ENCODE data around the gene PRLR. TPM values are rescaled to one million over a fixed set of nuclear protein-coding genes. Genes with fewer than 3 reads are reported as not detected.
"Not testable (repeated sequence)": the region's sequence is repeated elsewhere in the genome, so short reads cannot be mapped to it uniquely, and the experiment has no call there.

Gene PRLR
- 0.75 and 1.2 TPM in 2 replicates for total RNA-seq (2014; rRNA removed)
- 0.01 TPM for polyA plus RNA-seq (2012)

DNA sequence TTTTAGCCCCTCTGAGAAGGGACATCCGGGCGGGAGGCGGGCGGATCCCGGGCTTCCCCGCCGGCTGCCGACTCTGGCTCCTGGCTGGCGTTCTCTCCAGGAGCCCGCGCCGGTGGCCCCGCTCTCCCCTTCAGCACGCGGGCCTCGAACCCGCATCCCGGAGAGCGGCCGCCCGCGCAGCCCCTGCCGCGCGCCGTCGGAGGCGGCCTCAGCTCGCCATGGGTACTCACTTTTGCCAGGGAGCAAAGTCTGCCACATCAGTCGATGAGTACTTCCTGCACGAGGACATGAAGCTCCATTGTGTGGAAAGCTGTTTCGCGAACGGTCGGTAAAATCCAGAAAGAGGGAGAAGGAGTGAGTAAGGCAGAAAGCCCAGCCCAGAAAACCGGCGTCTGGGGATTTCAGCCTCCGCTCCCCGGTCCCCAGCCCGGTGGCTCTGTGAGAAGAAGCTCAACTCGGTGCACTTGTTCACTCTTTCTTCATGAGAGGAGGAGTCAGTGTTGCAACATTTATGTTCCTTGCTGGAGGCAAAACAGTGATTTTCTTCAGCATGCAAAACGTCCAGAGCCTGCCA lies at the start of gene PRLR:
TSS of gene PRLR (minus strand) at position 450 of the 574 bp plus-strand sequence. CDS start 140,867 bp downstream, outside the sequence.
- no peak for DNase-seq (ENCODE audit: low read depth)

DNA sequence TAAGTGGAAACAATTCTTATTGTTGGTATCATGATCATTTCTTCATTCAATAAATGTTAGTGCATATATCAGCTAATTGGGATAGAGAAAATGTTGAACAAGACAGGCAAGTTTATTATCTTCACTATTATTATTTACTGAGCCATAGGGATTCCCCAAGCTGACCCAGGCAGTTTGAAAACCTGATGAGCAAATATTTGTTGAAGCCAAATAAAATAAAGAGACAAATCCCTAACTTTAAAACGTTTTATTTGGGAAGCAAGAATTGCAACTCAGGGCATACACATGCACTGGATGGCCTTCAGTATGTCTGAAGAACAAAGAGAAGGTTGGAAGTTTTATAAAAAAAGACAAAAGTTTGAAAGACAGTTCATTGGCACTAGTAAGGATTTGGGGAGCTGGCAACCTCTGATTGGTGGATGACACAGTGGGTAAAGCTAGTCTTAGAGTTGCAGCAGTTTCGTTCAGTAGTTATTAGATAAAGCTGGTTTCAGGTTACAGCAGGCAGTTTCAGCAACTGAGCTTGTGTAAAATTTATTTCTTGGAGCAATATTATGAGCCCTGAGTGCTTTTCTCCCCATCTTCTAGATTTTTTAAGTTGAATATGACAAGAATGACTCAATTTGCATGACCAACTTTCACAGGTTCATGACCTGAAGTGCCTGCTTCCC lies 44.7 kb upstream of the PRLR start:
- no peak for DNase-seq (ENCODE audit: low read depth)

- DNase-seq (ENCODE audit: low read depth) = no peak
These were observed 38.7 kb upstream of the PRLR start for GRCh38 chr5:35269006-35269405.

DNA sequence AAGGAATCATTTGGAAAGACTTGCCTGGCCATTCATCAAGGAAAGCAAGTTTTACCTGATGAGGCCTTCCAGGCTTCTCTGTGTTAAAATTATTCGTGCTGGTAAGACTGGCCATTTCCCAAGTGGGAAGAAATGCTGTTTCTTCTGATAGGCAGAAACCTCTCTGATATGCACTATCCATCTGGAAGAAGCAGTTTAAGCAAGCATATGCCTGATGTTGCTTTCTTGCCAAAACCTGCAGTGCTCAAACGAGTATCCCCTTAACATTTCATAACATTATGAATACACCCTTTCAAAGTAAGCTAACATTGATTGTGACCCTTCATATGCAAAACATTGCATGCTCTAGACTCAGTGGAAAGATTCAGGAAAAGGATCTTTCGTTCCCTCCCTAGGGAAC lies 36.0 kb upstream of the PRLR start:
- no peak for DNase-seq (ENCODE audit: low read depth)

DNA sequence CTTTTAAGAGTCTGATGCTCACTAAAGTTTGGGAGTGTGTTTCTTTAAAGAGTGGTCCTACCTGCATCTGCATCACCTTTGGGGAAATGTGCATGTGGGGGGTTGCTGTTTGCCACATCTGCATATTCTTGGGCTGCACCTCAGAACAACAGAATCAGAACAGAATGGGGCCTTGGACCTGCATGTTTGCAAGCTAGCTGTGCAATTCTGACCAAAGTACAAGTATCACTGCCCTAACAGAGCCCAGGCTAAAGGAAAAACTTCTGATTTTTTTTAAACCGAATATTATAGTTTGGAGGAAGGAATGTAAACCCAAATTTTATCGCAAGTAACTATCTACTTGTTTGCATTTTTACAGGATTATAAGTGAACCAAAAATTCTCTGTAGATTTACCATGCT lies 34.2 kb upstream of the PRLR start:
- no peak for DNase-seq (ENCODE audit: low read depth)

GRCh38 chr5:35263266-35263877 lies 33.1 kb upstream of the PRLR start:
- no peak for DNase-seq (ENCODE audit: low read depth)

DNA sequence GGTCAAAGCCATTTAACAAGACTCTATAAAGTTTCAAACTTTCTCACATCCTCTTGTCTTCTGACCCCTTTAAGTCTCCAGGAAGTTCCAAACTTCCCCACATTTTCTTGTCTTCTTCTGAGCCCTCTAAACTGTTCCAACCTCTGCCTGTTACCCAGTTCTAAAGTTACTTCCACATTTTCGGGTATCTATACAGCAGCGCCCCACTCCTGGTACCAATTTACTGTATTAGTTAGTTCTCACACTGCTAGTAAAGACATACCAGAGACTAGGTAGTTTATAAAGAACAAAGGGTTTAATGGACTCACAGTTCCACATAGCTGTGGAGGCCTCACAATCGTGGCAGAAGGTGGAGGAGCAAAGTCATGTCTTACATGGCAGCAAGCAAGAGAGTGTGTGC lies 23.3 kb upstream of the PRLR start:
- DNase-seq (ENCODE audit: low read depth) = no peak

GRCh38 chr5:35252963-35253362 lies 22.7 kb upstream of the PRLR start:
- DNase-seq (ENCODE audit: low read depth) = no peak

DNA sequence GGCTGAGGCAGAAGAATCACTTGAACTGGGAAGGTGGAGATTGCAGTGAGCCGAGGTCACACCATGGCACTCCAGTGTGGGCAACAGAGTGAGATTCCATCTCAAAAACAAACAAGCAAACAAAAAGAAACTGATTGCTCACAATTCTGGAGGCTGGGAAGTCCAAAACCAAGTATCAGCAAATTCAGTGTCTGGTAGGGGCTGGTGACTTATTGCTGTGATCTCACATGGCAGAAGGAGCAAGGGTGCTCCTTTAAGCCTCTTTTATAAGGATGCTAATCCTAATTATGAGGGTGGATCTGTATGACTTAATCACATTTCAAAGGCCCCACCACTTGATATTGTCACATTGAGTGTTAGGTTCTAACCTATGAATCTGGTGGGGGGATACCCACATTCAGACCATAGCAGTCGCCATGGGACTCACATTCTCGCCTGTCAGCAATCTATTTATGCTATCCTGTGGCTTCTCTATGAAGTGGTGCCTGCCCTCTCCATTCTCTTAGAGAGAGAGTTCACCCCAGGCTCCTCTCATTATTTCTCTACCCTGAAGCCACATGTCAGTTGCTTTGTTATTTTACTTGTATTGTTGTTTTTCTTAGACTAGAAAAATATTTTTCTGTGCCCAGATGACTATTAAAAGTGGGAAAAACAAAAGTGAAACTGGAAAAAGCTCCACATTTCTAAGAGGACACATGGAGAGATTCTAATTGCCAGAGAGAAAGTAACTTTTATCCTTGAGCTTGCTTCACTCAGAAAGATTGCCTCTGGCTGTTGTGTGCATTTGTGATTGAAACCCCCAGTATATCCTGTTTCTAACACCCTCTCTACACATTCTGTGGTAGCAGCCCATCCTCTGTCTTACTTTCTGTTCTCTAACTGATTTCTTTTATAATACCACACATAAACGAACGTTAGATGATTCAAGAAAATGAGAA lies 18.8 kb upstream of the PRLR start:
- DNase-seq (ENCODE audit: low read depth) = peak; percentile 3

DNA sequence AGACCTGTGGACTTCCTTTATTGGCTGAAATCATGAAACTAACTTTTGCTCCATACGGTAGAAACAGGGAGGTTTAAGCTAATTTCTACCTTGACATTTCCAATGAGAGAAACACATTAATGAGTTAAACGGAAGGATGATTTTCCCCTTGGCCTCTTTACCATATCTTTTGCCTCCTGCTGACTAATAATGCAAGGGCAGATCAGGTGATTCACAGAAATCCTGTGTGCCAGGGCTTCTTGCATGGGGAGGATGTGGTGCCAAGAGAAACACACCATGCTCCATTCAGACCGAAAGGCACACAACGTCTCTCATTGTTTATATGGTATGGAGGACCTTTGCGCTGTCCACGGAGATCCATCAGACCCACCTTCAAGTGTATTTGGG lies 17.4 kb upstream of the PRLR start:
- peak; percentile 28 for DNase-seq (ENCODE audit: low read depth)

GRCh38 chr5:35246900-35247647 lies 16.8 kb upstream of the PRLR start:
- peak; percentile 15 for DNase-seq (ENCODE audit: low read depth)

- no peak for DNase-seq (ENCODE audit: low read depth)
These were observed 16.1 kb upstream of the PRLR start for GRCh38 chr5:35246411-35246810.

DNA sequence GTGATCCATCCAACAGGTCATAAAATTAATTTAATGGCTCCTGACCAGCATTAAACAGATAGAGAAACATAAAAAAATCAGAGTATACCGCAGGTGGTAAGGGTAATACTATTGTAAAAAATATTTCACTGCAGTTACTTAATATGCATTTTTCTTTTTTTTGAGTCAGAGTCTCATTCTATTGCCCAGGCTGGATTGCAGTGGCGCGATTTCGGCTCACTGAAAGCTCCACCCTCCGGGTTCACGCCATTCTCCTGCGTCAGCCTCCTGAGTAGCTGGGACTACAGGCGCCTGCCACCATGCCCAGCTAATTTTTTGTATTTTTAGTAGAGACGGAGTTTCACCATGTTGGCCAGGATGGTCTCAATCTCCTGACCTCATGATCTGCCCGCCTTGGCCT lies 15.1 kb upstream of the PRLR start:
- not testable (repeated sequence) for DNase-seq (ENCODE audit: low read depth)

GRCh38 chr5:35244171-35244570 lies 13.9 kb upstream of the PRLR start:
- DNase-seq (ENCODE audit: low read depth) = no peak

DNA sequence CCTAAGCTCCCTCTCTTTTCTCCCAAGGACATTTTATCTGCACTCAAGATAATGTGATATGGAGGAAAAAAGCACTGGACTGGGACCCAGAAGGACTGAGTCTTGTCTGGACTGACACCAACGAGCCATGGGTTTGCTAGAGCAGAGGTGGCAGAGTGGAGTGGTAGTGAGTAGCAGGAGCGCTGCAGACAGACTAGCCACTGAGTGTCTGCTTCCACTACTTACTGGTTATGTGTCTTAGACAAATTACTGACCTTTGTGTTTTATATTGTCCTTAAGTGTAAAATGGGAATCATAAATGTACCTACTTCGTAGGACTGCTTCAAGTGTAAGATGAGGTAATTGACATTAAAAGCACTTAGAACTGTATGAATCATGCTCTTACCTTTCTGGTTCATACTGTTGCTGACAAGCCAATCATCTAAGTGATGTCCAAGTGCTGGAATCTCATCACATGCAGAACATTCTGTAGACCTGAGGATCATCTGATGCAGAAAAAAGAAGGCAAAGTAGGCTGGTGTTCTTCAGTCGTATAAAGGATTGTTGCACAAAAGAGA lies 12.5 kb upstream of the PRLR start:
- DNase-seq (ENCODE audit: low read depth) = no peak

GRCh38 chr5:35240892-35241291 lies 10.6 kb upstream of the PRLR start:
- no peak for DNase-seq (ENCODE audit: low read depth)

GRCh38 chr5:35239911-35240610 lies 9.8 kb upstream of the PRLR start:
- no peak for DNase-seq (ENCODE audit: low read depth)

DNA sequence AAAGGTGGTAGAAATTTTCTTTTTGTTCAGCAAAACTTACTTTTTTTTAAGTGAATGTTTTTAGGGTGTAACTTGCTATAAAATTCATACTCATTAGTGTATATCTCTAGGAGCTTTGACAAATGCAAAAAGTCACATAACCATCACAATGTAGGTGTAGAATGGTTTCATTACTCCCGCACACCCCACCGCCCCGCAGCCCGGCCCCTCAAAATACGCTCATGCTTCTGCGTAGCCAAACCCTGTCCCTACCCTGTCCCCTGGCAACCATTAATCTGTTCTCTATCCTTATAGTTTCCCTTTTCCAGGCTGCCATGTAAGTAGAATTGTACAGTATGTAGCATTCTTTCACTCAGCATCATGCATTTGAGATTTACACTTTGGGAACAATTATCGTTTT lies 9.2 kb upstream of the PRLR start:
- DNase-seq (ENCODE audit: low read depth) = no peak

GRCh38 chr5:35237580-35238376 lies 7.5 kb upstream of the PRLR start:
- DNase-seq (ENCODE audit: low read depth) = no peak

- no peak for DNase-seq (ENCODE audit: low read depth)
These were observed 6.5 kb upstream of the PRLR start for GRCh38 chr5:35236770-35237169.
